Retinal pigment epithelial cell (primary cell): Measurements from ENCODE around the gene DDX27.

Experiments
- DNase-seq: peaks from one replicate; pipeline ENCODE4 v3.0.0-alpha.2; 2010; ENCODE audit warnings: low read depth
- H3K4me3 ChIP-seq: 2 replicates; pipeline ENCODE4 v1.5.1; 2011; ENCODE audit warnings: mild to moderate bottlenecking, low read length, control low read depth, moderate library complexity
- TF ChIP-seq, protein P1 (sequence below): conservative IDR thresholded peaks from 2 replicates; pipeline ENCODE4 v1.5.1; 2011; ENCODE audit warnings: low read depth, low read length, control low read depth, inconsistent platforms

DDX27 gene

GRCh38 chr20:49293122-49293521 is 73.9 kb downstream of the DDX27 start:
- TF ChIP-seq, protein P1, sequence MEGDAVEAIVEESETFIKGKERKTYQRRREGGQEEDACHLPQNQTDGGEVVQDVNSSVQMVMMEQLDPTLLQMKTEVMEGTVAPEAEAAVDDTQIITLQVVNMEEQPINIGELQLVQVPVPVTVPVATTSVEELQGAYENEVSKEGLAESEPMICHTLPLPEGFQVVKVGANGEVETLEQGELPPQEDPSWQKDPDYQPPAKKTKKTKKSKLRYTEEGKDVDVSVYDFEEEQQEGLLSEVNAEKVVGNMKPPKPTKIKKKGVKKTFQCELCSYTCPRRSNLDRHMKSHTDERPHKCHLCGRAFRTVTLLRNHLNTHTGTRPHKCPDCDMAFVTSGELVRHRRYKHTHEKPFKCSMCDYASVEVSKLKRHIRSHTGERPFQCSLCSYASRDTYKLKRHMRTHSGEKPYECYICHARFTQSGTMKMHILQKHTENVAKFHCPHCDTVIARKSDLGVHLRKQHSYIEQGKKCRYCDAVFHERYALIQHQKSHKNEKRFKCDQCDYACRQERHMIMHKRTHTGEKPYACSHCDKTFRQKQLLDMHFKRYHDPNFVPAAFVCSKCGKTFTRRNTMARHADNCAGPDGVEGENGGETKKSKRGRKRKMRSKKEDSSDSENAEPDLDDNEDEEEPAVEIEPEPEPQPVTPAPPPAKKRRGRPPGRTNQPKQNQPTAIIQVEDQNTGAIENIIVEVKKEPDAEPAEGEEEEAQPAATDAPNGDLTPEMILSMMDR = no peak
- H3K4me3 ChIP-seq = no peak overlapping the region
- no peak for DNase-seq
